DOHH2 (cell line): ENCODE measurements around the gene XRN2.

Experiments used
- H3F3A ChIP-seq: fragments of 200-600 bp; sonication (generic), shearing (Covaris generic); 2 replicates; pipeline ENCODE4 v1.6.0; 2016; ENCODE audit warnings: antibody characterized with exemption, mild to moderate bottlenecking; ENCODE audit not compliant: control insufficient read depth, insufficient read depth
- H3K27ac ChIP-seq: fragments of 200-600 bp; sonication (generic); 2 replicates; pipeline ENCODE4 v1.5.1; 2014; ENCODE audit warnings: low read depth, mild to moderate bottlenecking, low read length, moderate library complexity
- H3K27me3 ChIP-seq: fragments of 200-600 bp; sonication (generic); 2 replicates; pipeline ENCODE4 v1.6.1; 2014; ENCODE audit warnings: mild to moderate bottlenecking, low read length, mixed read lengths; ENCODE audit not compliant: control insufficient read depth
- H3K36me3 ChIP-seq: fragments of 200-600 bp; sonication (generic); 2 replicates; pipeline ENCODE4 v1.6.1; 2014; ENCODE audit warnings: mild to moderate bottlenecking, low read length, moderate library complexity, mixed read lengths; ENCODE audit not compliant: control insufficient read depth
- H3K4me1 ChIP-seq: fragments of 200-600 bp; sonication (generic); 2 replicates; pipeline ENCODE4 v1.6.1; 2014; ENCODE audit warnings: mild to moderate bottlenecking, low read length, mixed read lengths; ENCODE audit not compliant: control insufficient read depth
- H3K4me2 ChIP-seq: fragments of 200-600 bp; sonication (generic); 2 replicates; pipeline ENCODE4 v1.6.0; 2014; ENCODE audit warnings: mild to moderate bottlenecking, low read length, moderate library complexity
- H3K4me3 ChIP-seq: fragments of 200-600 bp; sonication (generic); 2 replicates; pipeline ENCODE4 v1.5.1; 2014; ENCODE audit warnings: mild to moderate bottlenecking, low read length, mixed read lengths
- H3K79me2 ChIP-seq: fragments of 200-600 bp; sonication (generic); 2 replicates; pipeline ENCODE4 v1.6.1; 2014; ENCODE audit warnings: mild to moderate bottlenecking, low read length, mixed read lengths; ENCODE audit not compliant: control insufficient read depth
- H3K9me2 ChIP-seq: fragments of 200-600 bp; sonication (generic); replicated peaks from 2 replicates; pipeline ENCODE4 v1.6.1; 2014; ENCODE audit warnings: mild to moderate bottlenecking, low read length, mixed read lengths; ENCODE audit not compliant: control insufficient read depth
- H3K9me3 ChIP-seq: fragments of 200-600 bp; sonication (generic); 2 replicates; pipeline ENCODE4 v1.6.1; 2014; ENCODE audit warnings: antibody characterized with exemption, low read length, mixed read lengths; ENCODE audit not compliant: control insufficient read depth, insufficient read depth
- H4K20me1 ChIP-seq: fragments of 200-600 bp; sonication (generic); 2 replicates; pipeline ENCODE4 v1.6.0; 2014; ENCODE audit warnings: low read depth, mild to moderate bottlenecking, antibody characterized with exemption, low read length, moderate library complexity; ENCODE audit not compliant: control insufficient read depth, insufficient read depth
- CTCF ChIP-seq: fragments of 200-600 bp; sonication (generic); IDR thresholded peaks from one replicate; pipeline ENCODE4 v1.5.1; 2014; ENCODE audit warnings: antibody characterized with exemption, mild to moderate bottlenecking, low read depth, low read length; ENCODE audit not compliant: poor library complexity, severe bottlenecking
- EZH2phosphoT487 ChIP-seq: fragments of 200-600 bp; sonication (generic); IDR thresholded peaks from 2 replicates; pipeline ENCODE4 v1.6.1; 2017; ENCODE audit warnings: borderline replicate concordance, mild to moderate bottlenecking, antibody characterized with exemption, low read length, moderate library complexity, mixed read lengths

Gene XRN2

GRCh38 chr20:21424846-21425245 lies 121.7 kb downstream of the XRN2 start:
- Histone ChIP-seq H3K9me2 (no peaks in the 10 kb centered on the region), H3K27me3 (no peaks in the 10 kb centered on the region; the same call in 1 of the 2 replicates), H4K20me1 (no peaks in the 10 kb centered on the region), H3K9me3 (peaks cover 4% of the 10 kb centered on the region; the same call in 1 of the 2 replicates), H3K27ac (no peak overlapping the region), H3K4me3 (no peak overlapping the region), H3K79me2 (no peaks in the 10 kb centered on the region), H3K36me3 (no peaks in the 10 kb centered on the region), H3K4me1 (no peaks in the 10 kb centered on the region), H3F3A (no peaks in the 10 kb centered on the region), H3K4me2 (no peak overlapping the region)
- TF ChIP-seq EZH2phosphoT487 (no peak), CTCF (no peak)

GRCh38 chr20:21430020-21430419 lies 126.9 kb downstream of the XRN2 start:
- Histone ChIP-seq H3K27me3 (peaks cover 6% of the 10 kb centered on the region; the same call in 1 of the 2 replicates), H3K4me1 (no peaks in the 10 kb centered on the region), H3K4me2 (no peak overlapping the region), H3F3A (no peaks in the 10 kb centered on the region), H3K36me3 (no peaks in the 10 kb centered on the region), H3K9me3 (no peaks in the 10 kb centered on the region; the same call in 1 of the 2 replicates), H3K27ac (no peak overlapping the region), H3K9me2 (no peaks in the 10 kb centered on the region), H4K20me1 (no peaks in the 10 kb centered on the region), H3K79me2 (no peaks in the 10 kb centered on the region), H3K4me3 (no peak overlapping the region)
- TF ChIP-seq EZH2phosphoT487, result no peak
- no peak for TF ChIP-seq CTCF

GRCh38 chr20:21432911-21433310 lies 129.8 kb downstream of the XRN2 start:
- H3K9me2 ChIP-seq, result no peaks in the 10 kb centered on the region
- no peak overlapping the region for H3K4me2 ChIP-seq
- H3F3A ChIP-seq, result no peaks in the 10 kb centered on the region
- H4K20me1 ChIP-seq, result no peaks in the 10 kb centered on the region
- H3K4me1 ChIP-seq, result no peaks in the 10 kb centered on the region
- H3K79me2 ChIP-seq, result no peaks in the 10 kb centered on the region
- H3K27me3 ChIP-seq, result peaks cover 6% of the 10 kb centered on the region; the same call in 1 of the 2 replicates
- TF ChIP-seq EZH2phosphoT487 (no peak), CTCF (no peak)
- H3K4me3 ChIP-seq, result no peak overlapping the region
- no peaks in the 10 kb centered on the region for H3K9me3 ChIP-seq
- H3K36me3 ChIP-seq, result no peaks in the 10 kb centered on the region
- no peak overlapping the region for H3K27ac ChIP-seq
